ENCODE measurements around the gene HAGH. TPM values are rescaled to one million over a fixed set of nuclear protein-coding genes. Genes with fewer than 3 reads are reported as not detected.
"Not testable (repeated sequence)": the region's sequence is repeated elsewhere in the genome, so short reads cannot be mapped to it uniquely, and the experiment has no call there.

The HAGH gene
- polyA plus RNA-seq, 1 experiment, result 51.6 TPM

GRCh38 chr16:1808691-1809090, 17.9 kb downstream of the HAGH start:
- H3K4me3 ChIP-seq (ENCODE audit: low read depth, low read length), result no peak overlapping the region
- POLR2A ChIA-PET, result no interaction called here
- no peaks in the 10 kb centered on the region for H3K27me3 ChIP-seq (ENCODE audit: control insufficient read depth, insufficient read depth, low read length)
- TF ChIP-seq, protein P1, sequence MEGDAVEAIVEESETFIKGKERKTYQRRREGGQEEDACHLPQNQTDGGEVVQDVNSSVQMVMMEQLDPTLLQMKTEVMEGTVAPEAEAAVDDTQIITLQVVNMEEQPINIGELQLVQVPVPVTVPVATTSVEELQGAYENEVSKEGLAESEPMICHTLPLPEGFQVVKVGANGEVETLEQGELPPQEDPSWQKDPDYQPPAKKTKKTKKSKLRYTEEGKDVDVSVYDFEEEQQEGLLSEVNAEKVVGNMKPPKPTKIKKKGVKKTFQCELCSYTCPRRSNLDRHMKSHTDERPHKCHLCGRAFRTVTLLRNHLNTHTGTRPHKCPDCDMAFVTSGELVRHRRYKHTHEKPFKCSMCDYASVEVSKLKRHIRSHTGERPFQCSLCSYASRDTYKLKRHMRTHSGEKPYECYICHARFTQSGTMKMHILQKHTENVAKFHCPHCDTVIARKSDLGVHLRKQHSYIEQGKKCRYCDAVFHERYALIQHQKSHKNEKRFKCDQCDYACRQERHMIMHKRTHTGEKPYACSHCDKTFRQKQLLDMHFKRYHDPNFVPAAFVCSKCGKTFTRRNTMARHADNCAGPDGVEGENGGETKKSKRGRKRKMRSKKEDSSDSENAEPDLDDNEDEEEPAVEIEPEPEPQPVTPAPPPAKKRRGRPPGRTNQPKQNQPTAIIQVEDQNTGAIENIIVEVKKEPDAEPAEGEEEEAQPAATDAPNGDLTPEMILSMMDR (IDR thresholded peaks at IDR 0.05; ENCODE audit: insufficient read depth, low read depth, low read length), result no peak
- no peak for DNase-seq (ENCODE audit: low read depth)
- CTCF ChIA-PET, result no interaction called here
- H3K36me3 ChIP-seq (ENCODE audit: control insufficient read depth, insufficient read depth, low read length), result peaks cover 10% of the 10 kb centered on the region

- H3K4me3 ChIP-seq (ENCODE audit: low read depth, low read length), result no peak overlapping the region
- TF ChIP-seq, protein P1 (IDR thresholded peaks at IDR 0.05; ENCODE audit: insufficient read depth, low read depth, low read length), result no peak
- ChIA-PET CTCF (interaction anchor here (0.9 kb wide), 1 partner anchor 25 kb away, joined by 4 read pairs; the partner anchor contains the start of genes NUBP2 and SPSB3), POLR2A (no interaction called here)
- peaks cover 9% of the 10 kb centered on the region for H3K36me3 ChIP-seq (ENCODE audit: control insufficient read depth, insufficient read depth, low read length)
- DNase-seq (ENCODE audit: low read depth), result no peak
- no peaks in the 10 kb centered on the region for H3K27me3 ChIP-seq (ENCODE audit: control insufficient read depth, insufficient read depth, low read length)
Observed at GRCh38 chr16:1807626-1808025, 19.0 kb downstream of the HAGH start.

DNA sequence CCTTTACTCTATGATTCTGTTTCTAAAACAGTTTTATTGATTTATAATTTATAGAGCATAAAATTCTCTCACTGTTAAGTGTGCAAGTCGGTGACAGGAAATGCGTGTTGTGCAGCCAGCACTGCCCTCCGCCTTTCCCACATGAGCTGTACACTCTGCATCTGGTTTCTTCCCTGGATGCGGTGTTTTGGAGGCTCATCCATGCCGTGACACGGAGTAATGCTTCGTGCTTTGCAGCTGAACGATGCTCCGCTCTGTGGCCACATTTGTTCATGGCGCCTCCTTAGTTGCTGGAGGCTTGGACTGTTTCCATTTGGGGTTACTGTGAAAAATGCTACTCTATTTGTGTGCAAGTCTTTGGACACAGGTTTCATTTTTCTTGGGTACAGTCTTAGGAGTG, 25.9 kb downstream of the HAGH start:
- POLR2A ChIA-PET, result no interaction called here
- no peak for DNase-seq (ENCODE audit: low read depth)

DNA sequence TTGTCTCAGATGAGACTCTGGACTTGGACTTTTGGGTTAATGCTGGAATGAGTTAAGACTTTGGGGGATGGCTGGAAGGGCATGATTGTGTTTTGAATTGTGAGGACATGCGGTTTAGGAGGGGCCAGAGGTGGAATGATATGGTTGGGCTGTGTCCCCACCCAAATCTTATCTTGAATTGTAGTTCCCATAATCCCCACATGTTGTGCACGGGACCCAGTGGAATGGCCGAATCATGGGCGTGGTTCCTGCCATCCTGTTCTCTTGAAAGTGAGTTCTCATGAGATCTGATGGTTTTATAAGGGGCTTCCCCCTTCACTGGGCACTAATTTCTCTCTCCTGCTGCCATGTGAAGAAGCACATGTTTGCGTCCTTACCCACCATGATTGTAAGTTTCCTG, 27.4 kb downstream of the HAGH start:
- H3K36me3 ChIP-seq (ENCODE audit: control insufficient read depth, insufficient read depth, low read length); DNase-seq (ENCODE audit: low read depth); H3K4me3 ChIP-seq (ENCODE audit: low read depth, low read length); CTCF ChIA-PET; H3K27me3 ChIP-seq (ENCODE audit: control insufficient read depth, insufficient read depth, low read length); POLR2A ChIA-PET: not testable (repeated sequence)

More for the DNA sequence above, 25.9 kb downstream of the HAGH start:
- CTCF ChIA-PET, result no interaction called here
- Histone ChIP-seq H3K4me3 (ENCODE audit: low read depth, low read length) (no peak overlapping the region), H3K27me3 (ENCODE audit: control insufficient read depth, insufficient read depth, low read length) (no peaks in the 10 kb centered on the region), H3K36me3 (ENCODE audit: control insufficient read depth, insufficient read depth, low read length) (no peaks in the 10 kb centered on the region; the same call in 1 of the 2 replicates)
- TF ChIP-seq, protein P1 (IDR thresholded peaks at IDR 0.05; ENCODE audit: insufficient read depth, low read depth, low read length), result no peak

DNA sequence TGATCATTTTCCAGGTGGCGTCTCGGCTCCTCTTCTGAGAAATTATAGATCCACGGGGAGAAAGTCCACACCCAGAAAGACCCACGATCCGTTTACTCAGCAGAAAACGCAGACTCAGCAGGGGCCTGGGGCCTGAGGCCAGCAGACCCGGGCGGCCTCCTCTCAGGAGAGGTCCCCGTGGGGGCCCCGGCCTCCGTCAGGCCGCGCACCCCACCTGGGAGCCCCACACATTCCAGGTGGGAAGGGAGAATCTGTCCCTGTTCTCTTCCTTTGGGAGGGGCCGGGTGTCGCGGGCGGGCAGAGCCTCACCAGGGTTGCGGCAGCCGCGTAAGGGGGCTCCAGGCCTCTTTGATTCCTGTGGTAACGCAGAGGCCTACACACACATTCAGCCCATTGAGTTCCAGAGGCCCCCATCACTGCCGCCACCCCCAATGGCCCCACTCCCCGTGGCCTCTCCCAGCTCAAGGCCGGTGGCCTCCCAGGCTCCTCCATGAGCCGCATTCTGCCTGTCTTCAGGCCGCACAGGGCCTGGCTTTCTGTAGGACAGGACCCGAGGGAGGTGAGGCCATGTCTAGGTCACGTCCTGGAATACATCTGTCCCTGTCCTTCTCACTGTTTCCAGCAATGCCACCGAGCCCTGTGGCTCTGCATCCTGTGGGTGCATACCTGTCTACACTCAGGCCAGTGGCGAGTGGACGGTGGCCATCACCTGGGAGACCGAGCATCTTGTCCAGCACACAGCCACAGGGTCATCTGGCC, 31.5 kb downstream of the HAGH start:
- Histone ChIP-seq H3K36me3 (ENCODE audit: control insufficient read depth, insufficient read depth, low read length) (peaks cover under 1% of the 10 kb centered on the region; the same call in 1 of the 2 replicates), H3K4me3 (ENCODE audit: low read depth, low read length) (no peak overlapping the region), H3K27me3 (ENCODE audit: control insufficient read depth, insufficient read depth, low read length) (no peaks in the 10 kb centered on the region)
- ChIA-PET POLR2A (no interaction called here), CTCF (no interaction called here)
- TF ChIP-seq, protein P1 (IDR thresholded peaks at IDR 0.05; ENCODE audit: insufficient read depth, low read depth, low read length), result no peak
- no peak for DNase-seq (ENCODE audit: low read depth)
